DOHH2 (cell line): Measurements from ENCODE around the gene PRPF31.

Experiments
- H3F3A ChIP-seq: fragments of 200-600 bp; sonication (generic), shearing (Covaris generic); 2 replicates; pipeline ENCODE4 v1.6.0; 2016; ENCODE audit warnings: antibody characterized with exemption, mild to moderate bottlenecking; ENCODE audit not compliant: control insufficient read depth, insufficient read depth
- H3K27ac ChIP-seq: fragments of 200-600 bp; sonication (generic); 2 replicates; pipeline ENCODE4 v1.5.1; 2014; ENCODE audit warnings: low read depth, mild to moderate bottlenecking, low read length, moderate library complexity
- H3K27me3 ChIP-seq: fragments of 200-600 bp; sonication (generic); 2 replicates; pipeline ENCODE4 v1.6.1; 2014; ENCODE audit warnings: mild to moderate bottlenecking, low read length, mixed read lengths; ENCODE audit not compliant: control insufficient read depth
- H3K36me3 ChIP-seq: fragments of 200-600 bp; sonication (generic); 2 replicates; pipeline ENCODE4 v1.6.1; 2014; ENCODE audit warnings: mild to moderate bottlenecking, low read length, moderate library complexity, mixed read lengths; ENCODE audit not compliant: control insufficient read depth
- H3K4me1 ChIP-seq: fragments of 200-600 bp; sonication (generic); 2 replicates; pipeline ENCODE4 v1.6.1; 2014; ENCODE audit warnings: mild to moderate bottlenecking, low read length, mixed read lengths; ENCODE audit not compliant: control insufficient read depth
- H3K4me2 ChIP-seq: fragments of 200-600 bp; sonication (generic); 2 replicates; pipeline ENCODE4 v1.6.0; 2014; ENCODE audit warnings: mild to moderate bottlenecking, low read length, moderate library complexity
- H3K4me3 ChIP-seq: fragments of 200-600 bp; sonication (generic); 2 replicates; pipeline ENCODE4 v1.5.1; 2014; ENCODE audit warnings: mild to moderate bottlenecking, low read length, mixed read lengths
- H3K79me2 ChIP-seq: fragments of 200-600 bp; sonication (generic); 2 replicates; pipeline ENCODE4 v1.6.1; 2014; ENCODE audit warnings: mild to moderate bottlenecking, low read length, mixed read lengths; ENCODE audit not compliant: control insufficient read depth
- H3K9me2 ChIP-seq: fragments of 200-600 bp; sonication (generic); replicated peaks from 2 replicates; pipeline ENCODE4 v1.6.1; 2014; ENCODE audit warnings: mild to moderate bottlenecking, low read length, mixed read lengths; ENCODE audit not compliant: control insufficient read depth
- H3K9me3 ChIP-seq: fragments of 200-600 bp; sonication (generic); 2 replicates; pipeline ENCODE4 v1.6.1; 2014; ENCODE audit warnings: antibody characterized with exemption, low read length, mixed read lengths; ENCODE audit not compliant: control insufficient read depth, insufficient read depth
- H4K20me1 ChIP-seq: fragments of 200-600 bp; sonication (generic); 2 replicates; pipeline ENCODE4 v1.6.0; 2014; ENCODE audit warnings: low read depth, mild to moderate bottlenecking, antibody characterized with exemption, low read length, moderate library complexity; ENCODE audit not compliant: control insufficient read depth, insufficient read depth
- EZH2phosphoT487 ChIP-seq: fragments of 200-600 bp; sonication (generic); IDR thresholded peaks from 2 replicates; pipeline ENCODE4 v1.6.1; 2017; ENCODE audit warnings: borderline replicate concordance, mild to moderate bottlenecking, antibody characterized with exemption, low read length, moderate library complexity, mixed read lengths
- TF ChIP-seq, protein P1 (sequence below): fragments of 200-600 bp; sonication (generic); IDR thresholded peaks from one replicate; pipeline ENCODE4 v1.5.1; 2014; ENCODE audit warnings: antibody characterized with exemption, mild to moderate bottlenecking, low read depth, low read length; ENCODE audit not compliant: poor library complexity, severe bottlenecking

PRPF31 gene, protein sequence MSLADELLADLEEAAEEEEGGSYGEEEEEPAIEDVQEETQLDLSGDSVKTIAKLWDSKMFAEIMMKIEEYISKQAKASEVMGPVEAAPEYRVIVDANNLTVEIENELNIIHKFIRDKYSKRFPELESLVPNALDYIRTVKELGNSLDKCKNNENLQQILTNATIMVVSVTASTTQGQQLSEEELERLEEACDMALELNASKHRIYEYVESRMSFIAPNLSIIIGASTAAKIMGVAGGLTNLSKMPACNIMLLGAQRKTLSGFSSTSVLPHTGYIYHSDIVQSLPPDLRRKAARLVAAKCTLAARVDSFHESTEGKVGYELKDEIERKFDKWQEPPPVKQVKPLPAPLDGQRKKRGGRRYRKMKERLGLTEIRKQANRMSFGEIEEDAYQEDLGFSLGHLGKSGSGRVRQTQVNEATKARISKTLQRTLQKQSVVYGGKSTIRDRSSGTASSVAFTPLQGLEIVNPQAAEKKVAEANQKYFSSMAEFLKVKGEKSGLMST

DNA sequence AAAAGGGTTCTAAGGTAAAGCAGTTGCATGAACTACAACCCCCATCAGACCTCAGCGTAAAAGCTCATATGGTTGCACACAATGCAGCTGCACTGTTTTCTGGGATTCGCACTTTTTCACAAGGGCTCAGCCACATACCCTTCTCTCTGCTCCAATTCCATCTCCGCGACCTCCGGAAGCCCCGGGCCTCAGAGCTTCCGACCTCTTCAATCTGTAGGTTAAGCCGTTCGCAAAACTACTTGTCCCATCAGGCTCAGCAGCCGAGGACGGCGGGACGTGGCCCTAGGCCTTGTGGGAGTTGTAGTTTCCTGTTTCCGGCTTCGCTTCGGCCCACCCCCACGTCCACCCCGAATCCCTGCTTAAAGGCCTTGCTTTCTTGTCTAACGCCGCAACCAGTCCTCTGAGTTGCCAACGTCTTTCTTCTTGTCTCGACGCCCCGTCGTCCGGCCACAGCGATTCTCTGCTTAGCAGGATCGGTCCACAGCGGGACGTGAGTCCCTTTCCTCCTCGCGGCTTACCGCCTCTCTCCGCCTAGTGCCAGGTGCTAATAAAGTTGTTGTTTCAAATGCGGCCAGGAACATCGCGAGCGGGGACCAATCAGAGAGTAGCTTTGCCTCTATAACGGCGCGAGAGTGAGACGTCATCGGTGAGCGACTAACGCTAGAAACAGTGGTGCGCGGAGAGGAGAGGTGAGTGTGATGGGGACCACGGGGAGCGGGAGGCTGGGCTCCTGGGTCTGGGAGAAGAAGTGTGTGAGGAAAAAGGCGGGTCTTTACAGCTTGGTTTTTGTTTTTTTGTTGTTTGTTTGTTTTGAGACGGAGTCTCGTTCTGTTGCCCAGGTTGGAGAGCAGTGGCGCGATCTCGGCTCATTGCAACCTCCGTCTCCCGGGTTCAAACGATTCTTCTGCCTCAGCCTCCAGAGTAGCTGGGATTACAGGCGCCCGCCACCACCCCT lies at the start of gene PRPF31, which contains the start of gene TFPT:
TSS of gene PRPF31 (plus strand) at position 646 of the 955 bp plus-strand sequence. CDS start 2,525 bp downstream, outside the sequence.
TSS of gene TFPT (minus strand) at position 549 of the 955 bp plus-strand sequence. CDS start at position 161, 388 bp downstream.
- peak within 1 kb of the TSS; percentile 90 for H3K4me2 ChIP-seq
- peaks cover 29% of the 10 kb centered on the region for H3K36me3 ChIP-seq
- peaks cover 16% of the 10 kb centered on the region for H3K4me1 ChIP-seq
- no peaks in the 10 kb centered on the region; the same call in 1 of the 2 replicates for H3F3A ChIP-seq
- peak within 1 kb of the TSS; percentile 95 for H3K4me3 ChIP-seq
- H3K79me2 ChIP-seq, result peaks cover 49% of the 10 kb centered on the region
- no peaks in the 10 kb centered on the region for H3K27me3 ChIP-seq
- H3K27ac ChIP-seq, result peak within 1 kb of the TSS; percentile 67
- no peaks in the 10 kb centered on the region for H3K9me3 ChIP-seq
- no peak for TF ChIP-seq EZH2phosphoT487
- TF ChIP-seq, protein P1, sequence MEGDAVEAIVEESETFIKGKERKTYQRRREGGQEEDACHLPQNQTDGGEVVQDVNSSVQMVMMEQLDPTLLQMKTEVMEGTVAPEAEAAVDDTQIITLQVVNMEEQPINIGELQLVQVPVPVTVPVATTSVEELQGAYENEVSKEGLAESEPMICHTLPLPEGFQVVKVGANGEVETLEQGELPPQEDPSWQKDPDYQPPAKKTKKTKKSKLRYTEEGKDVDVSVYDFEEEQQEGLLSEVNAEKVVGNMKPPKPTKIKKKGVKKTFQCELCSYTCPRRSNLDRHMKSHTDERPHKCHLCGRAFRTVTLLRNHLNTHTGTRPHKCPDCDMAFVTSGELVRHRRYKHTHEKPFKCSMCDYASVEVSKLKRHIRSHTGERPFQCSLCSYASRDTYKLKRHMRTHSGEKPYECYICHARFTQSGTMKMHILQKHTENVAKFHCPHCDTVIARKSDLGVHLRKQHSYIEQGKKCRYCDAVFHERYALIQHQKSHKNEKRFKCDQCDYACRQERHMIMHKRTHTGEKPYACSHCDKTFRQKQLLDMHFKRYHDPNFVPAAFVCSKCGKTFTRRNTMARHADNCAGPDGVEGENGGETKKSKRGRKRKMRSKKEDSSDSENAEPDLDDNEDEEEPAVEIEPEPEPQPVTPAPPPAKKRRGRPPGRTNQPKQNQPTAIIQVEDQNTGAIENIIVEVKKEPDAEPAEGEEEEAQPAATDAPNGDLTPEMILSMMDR, result no peak
- no peaks in the 10 kb centered on the region for H4K20me1 ChIP-seq
- H3K9me2 ChIP-seq, result no peaks in the 10 kb centered on the region

DNA sequence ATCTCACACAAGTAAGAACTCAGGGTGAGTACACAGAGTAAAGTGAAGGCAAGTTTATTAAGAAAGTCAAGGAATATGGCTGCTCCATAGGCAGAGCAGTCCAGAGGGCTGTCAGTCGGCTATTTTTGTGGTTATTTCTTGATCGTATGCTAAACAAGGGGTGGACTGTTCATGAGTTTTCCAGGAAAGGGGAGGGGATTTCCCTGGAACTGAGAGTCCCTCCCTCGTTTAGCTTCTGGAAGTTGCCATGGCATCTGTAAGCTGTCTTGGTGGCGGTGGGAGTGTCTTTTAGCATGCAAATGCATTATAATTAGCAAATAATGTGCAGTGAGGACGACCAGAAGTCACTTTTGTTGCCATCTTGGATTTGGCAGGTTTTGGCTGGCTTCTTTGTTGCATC lies 46.1 kb upstream of the PRPF31 start:
- no peaks in the 10 kb centered on the region for H4K20me1 ChIP-seq
- no peaks in the 10 kb centered on the region for H3K9me2 ChIP-seq
- no peaks in the 10 kb centered on the region for H3F3A ChIP-seq
- no peak overlapping the region for H3K27ac ChIP-seq
- H3K27me3 ChIP-seq, result no peaks in the 10 kb centered on the region
- TF ChIP-seq, protein P1, result no peak
- TF ChIP-seq EZH2phosphoT487, result no peak
- no peaks in the 10 kb centered on the region for H3K4me1 ChIP-seq
- H3K36me3 ChIP-seq, result no peaks in the 10 kb centered on the region
- H3K4me2 ChIP-seq, result no peak overlapping the region
- no peak overlapping the region for H3K4me3 ChIP-seq
- H3K79me2 ChIP-seq, result no peaks in the 10 kb centered on the region
- H3K9me3 ChIP-seq, result no peaks in the 10 kb centered on the region

DNA sequence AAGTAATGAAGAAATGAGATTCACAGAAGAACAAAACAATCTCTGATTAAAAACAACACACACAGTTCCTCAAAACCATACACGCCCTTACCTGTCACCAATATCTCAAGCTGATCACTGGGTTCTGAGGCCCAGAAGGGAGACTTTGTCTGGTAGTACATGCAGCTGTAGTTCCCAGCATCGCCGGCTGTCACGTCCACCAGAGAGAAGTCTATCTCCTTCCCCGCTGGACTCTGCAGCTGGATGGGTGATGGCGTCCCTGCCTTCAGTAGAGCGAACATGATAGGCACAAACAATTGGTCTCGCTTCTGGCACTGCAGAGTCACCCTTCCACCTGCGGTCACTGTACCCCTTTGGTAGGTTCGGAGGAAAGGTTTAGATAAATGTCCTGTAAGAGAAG lies 41.7 kb upstream of the PRPF31 start:
- Histone ChIP-seq H3K4me3 (no peak overlapping the region), H3K9me3 (no peaks in the 10 kb centered on the region), H3K36me3 (no peaks in the 10 kb centered on the region), H3K27me3 (no peaks in the 10 kb centered on the region), H3K4me1 (no peaks in the 10 kb centered on the region), H3K27ac (no peak overlapping the region), H4K20me1 (no peaks in the 10 kb centered on the region), H3K9me2 (no peaks in the 10 kb centered on the region), H3K4me2 (no peak overlapping the region), H3K79me2 (no peaks in the 10 kb centered on the region), H3F3A (no peaks in the 10 kb centered on the region)
- TF ChIP-seq EZH2phosphoT487, result no peak
- TF ChIP-seq, protein P1, result no peak
